ENCODE measurements around the gene ATP4B.

- TF ChIP-seq CTCF (IDR thresholded peaks at IDR 0.05), result no peak
- no peak for TF ChIP-seq POLR2A (IDR thresholded peaks at IDR 0.05)
Observed at GRCh38 chr13:113646921-113647340, 11.1 kb downstream of the ATP4B start.
